OCI-LY3 (cell line): ENCODE measurements around the gene CCDC190.

Experiments
- H2AFZ ChIP-seq: fragments of 200-600, 300-600 bp; shearing (Covaris generic); 2 replicates; pipeline ENCODE4 v1.6.0; 2014; ENCODE audit warnings: antibody characterized with exemption, low read depth, low read length
- H3K27ac ChIP-seq: fragments of 200-600, 300-600 bp; sonication (generic); 2 replicates; pipeline ENCODE4 v1.5.1; 2014; ENCODE audit warnings: mild to moderate bottlenecking, low read length, moderate library complexity, mixed read lengths
- H3K27me3 ChIP-seq: fragments of 200-600, 300-600 bp; sonication (generic); 2 replicates; pipeline ENCODE4 v1.6.1; 2014; ENCODE audit warnings: low read depth, low read length, mixed read lengths
- H3K36me3 ChIP-seq: fragments of 200-600, 300-600 bp; sonication (generic); replicated peaks from 2 replicates; pipeline ENCODE3; 2014; ENCODE audit warnings: low read depth, low read length, mixed read lengths
- H3K4me1 ChIP-seq: fragments of 300-600, 200-600 bp; sonication (generic); 2 replicates; pipeline ENCODE4 v1.6.1; 2014; ENCODE audit warnings: low read length, mixed read lengths
- H3K4me2 ChIP-seq: fragments of 200-600, 300-600 bp; sonication (generic); 2 replicates; pipeline ENCODE4 v1.6.1; 2014; ENCODE audit warnings: low read length, mixed read lengths
- H3K4me3 ChIP-seq: fragments of 300-600, 200-600 bp; sonication (generic); 2 replicates; pipeline ENCODE4 v1.5.1; 2014; ENCODE audit warnings: antibody characterized with exemption, mild to moderate bottlenecking, low read length, moderate library complexity
- H3K79me2 ChIP-seq: fragments of 300-600, 200-600 bp; shearing (Covaris generic); 2 replicates; pipeline ENCODE4 v1.6.1; 2014; ENCODE audit warnings: mild to moderate bottlenecking, low read length, mixed read lengths
- H3K9ac ChIP-seq: fragments of 300-600, 200-600 bp; shearing (Covaris generic); 2 replicates; pipeline ENCODE4 v1.6.0; 2014; ENCODE audit warnings: mild to moderate bottlenecking, low read length, moderate library complexity
- H3K9me3 ChIP-seq: fragments of 200-600, 300-600 bp; shearing (Covaris generic); 2 replicates; pipeline ENCODE4 v1.6.1; 2014; ENCODE audit warnings: low read length, mixed read lengths; ENCODE audit not compliant: insufficient read depth
- H4K20me1 ChIP-seq: fragments of 200-600, 300-600 bp; sonication (generic); 2 replicates; pipeline ENCODE4 v1.6.1; 2016; ENCODE audit warnings: low read length, mixed read lengths; ENCODE audit not compliant: insufficient read depth
- EZH2phosphoT487 ChIP-seq: fragments of 200-600 bp; shearing (Covaris generic); IDR thresholded peaks from 2 replicates; pipeline ENCODE4 v1.6.1; 2018; ENCODE audit warnings: antibody characterized with exemption, mixed run types, low read depth
- TF ChIP-seq, protein P1 (sequence below): fragments of 200-600, 300-600 bp; sonication (generic); IDR thresholded peaks from 2 replicates; pipeline ENCODE4 v1.5.1; 2014; ENCODE audit warnings: antibody characterized with exemption, low read length, low read depth

The CCDC190 gene

GRCh38 chr1:162903246-162903645 lies 42.3 kb upstream of the CCDC190 start:
- Histone ChIP-seq H3K27me3 (peaks cover 15% of the 10 kb centered on the region; the same call in 1 of the 2 replicates), H2AFZ (no peak overlapping the region), H3K79me2 (no peaks in the 10 kb centered on the region), H4K20me1 (no peaks in the 10 kb centered on the region), H3K4me3 (no peak overlapping the region), H3K4me2 (no peak overlapping the region), H3K36me3 (no peaks in the 10 kb centered on the region), H3K9me3 (no peaks in the 10 kb centered on the region), H3K27ac (no peak overlapping the region), H3K9ac (no peak overlapping the region), H3K4me1 (no peaks in the 10 kb centered on the region)
- TF ChIP-seq EZH2phosphoT487: no peak
- TF ChIP-seq, protein P1, sequence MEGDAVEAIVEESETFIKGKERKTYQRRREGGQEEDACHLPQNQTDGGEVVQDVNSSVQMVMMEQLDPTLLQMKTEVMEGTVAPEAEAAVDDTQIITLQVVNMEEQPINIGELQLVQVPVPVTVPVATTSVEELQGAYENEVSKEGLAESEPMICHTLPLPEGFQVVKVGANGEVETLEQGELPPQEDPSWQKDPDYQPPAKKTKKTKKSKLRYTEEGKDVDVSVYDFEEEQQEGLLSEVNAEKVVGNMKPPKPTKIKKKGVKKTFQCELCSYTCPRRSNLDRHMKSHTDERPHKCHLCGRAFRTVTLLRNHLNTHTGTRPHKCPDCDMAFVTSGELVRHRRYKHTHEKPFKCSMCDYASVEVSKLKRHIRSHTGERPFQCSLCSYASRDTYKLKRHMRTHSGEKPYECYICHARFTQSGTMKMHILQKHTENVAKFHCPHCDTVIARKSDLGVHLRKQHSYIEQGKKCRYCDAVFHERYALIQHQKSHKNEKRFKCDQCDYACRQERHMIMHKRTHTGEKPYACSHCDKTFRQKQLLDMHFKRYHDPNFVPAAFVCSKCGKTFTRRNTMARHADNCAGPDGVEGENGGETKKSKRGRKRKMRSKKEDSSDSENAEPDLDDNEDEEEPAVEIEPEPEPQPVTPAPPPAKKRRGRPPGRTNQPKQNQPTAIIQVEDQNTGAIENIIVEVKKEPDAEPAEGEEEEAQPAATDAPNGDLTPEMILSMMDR: no peak

GRCh38 chr1:162902416-162902815 lies 41.4 kb upstream of the CCDC190 start:
- TF ChIP-seq, protein P1: no peak
- no peak for TF ChIP-seq EZH2phosphoT487
- no peak overlapping the region for H2AFZ ChIP-seq
- H3K4me3 ChIP-seq: no peak overlapping the region
- H3K79me2 ChIP-seq: no peaks in the 10 kb centered on the region
- H4K20me1 ChIP-seq: no peaks in the 10 kb centered on the region
- H3K27ac ChIP-seq: no peak overlapping the region
- peaks cover 15% of the 10 kb centered on the region; the same call in 1 of the 2 replicates for H3K27me3 ChIP-seq
- no peaks in the 10 kb centered on the region for H3K36me3 ChIP-seq
- no peak overlapping the region for H3K4me2 ChIP-seq
- H3K9ac ChIP-seq: no peak overlapping the region
- no peaks in the 10 kb centered on the region for H3K4me1 ChIP-seq
- H3K9me3 ChIP-seq: no peaks in the 10 kb centered on the region

- TF ChIP-seq EZH2phosphoT487: no peak
- TF ChIP-seq, protein P1: no peak
- H4K20me1 ChIP-seq: no peaks in the 10 kb centered on the region
- no peaks in the 10 kb centered on the region for H3K36me3 ChIP-seq
- no peaks in the 10 kb centered on the region for H3K79me2 ChIP-seq
- H3K4me3 ChIP-seq: no peak overlapping the region
- no peak overlapping the region for H3K9ac ChIP-seq
- H3K4me1 ChIP-seq: no peaks in the 10 kb centered on the region
- no peak overlapping the region for H2AFZ ChIP-seq
- H3K27me3 ChIP-seq: peaks cover 15% of the 10 kb centered on the region; the same call in 1 of the 2 replicates
- H3K4me2 ChIP-seq: no peak overlapping the region
- no peaks in the 10 kb centered on the region for H3K9me3 ChIP-seq
- no peak overlapping the region for H3K27ac ChIP-seq
Observed at GRCh38 chr1:162901243-162901642, 40.3 kb upstream of the CCDC190 start.

DNA sequence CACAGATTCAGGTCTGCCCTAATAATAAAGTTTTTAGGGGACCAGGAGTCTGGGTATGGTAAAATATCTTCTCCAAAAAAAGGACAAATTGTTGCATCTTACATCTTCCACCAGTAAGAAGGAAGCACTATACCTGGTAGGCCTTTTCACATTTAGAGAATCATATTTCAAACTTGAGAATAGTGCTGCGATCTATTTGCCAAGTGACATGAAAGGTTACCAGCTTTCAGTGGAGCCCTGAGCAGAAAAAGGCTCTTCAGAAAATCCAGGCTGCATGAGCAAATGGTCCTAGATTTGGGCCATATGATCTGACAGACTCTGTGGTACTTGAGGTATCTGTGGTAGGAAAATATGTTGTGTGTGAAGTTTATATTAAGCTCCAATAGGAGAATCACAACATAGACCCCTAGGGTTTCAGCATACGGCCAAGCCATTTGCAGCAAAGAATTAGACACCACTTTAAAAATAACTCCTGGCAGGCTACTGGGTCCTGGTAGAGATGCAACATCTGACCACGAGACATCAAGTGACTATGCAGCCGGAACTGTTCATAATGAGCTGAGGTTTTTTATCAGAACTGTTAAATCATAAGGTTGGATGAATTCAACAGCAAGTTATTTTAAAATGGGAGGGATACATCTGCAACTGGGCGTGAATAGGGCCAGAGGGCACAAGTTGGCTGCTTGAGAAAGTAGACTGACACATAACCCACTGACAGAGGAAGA lies 38.6 kb upstream of the CCDC190 start:
- Histone ChIP-seq H2AFZ (no peak overlapping the region), H3K36me3 (no peaks in the 10 kb centered on the region), H3K9ac (no peak overlapping the region), H3K4me3 (no peak overlapping the region), H4K20me1 (no peaks in the 10 kb centered on the region), H3K4me2 (no peak overlapping the region), H3K9me3 (no peaks in the 10 kb centered on the region), H3K4me1 (no peaks in the 10 kb centered on the region), H3K27me3 (peaks cover 15% of the 10 kb centered on the region; the same call in 1 of the 2 replicates), H3K79me2 (no peaks in the 10 kb centered on the region), H3K27ac (no peak overlapping the region)
- TF ChIP-seq EZH2phosphoT487: no peak
- TF ChIP-seq, protein P1: no peak
